SK-N-SH (cell line): ENCODE data around the gene USH1C. TPM values are rescaled to one million over a fixed set of nuclear protein-coding genes. Genes with fewer than 3 reads are reported as not detected.

Experiments
- CTCF ChIA-PET: fragments of 300-600, 350-600 bp; formaldehyde crosslinking; extraction: SDS; loops from one replicate; lab custom pipeline; 2021; lab: Yijun Ruan, JAX
- POLR2A ChIA-PET: fragments of 350-600 bp; sonication (Branson Sonifier 250); formaldehyde crosslinking; extraction: SDS; loops from one replicate; lab custom pipeline; 2020; ENCODE audit warnings: antibody characterized with exemption, inconsistent platforms; lab: Yijun Ruan, JAX
- DNase-seq: peaks from one replicate; pipeline ENCODE4 v3.0.0; 2012
- H2AFZ ChIP-seq: fragments of 200-600 bp; sonication (generic); 2 replicates; pipeline ENCODE4 v1.8.1; 2016; ENCODE audit warnings: antibody characterized with exemption, mild to moderate bottlenecking, low read depth
- H3F3A ChIP-seq: fragments of 200-600 bp; sonication (generic); replicated peaks from 2 replicates; pipeline ENCODE3; 2016; ENCODE audit warnings: antibody characterized with exemption, mild to moderate bottlenecking; ENCODE audit not compliant: insufficient read depth
- H3K27ac ChIP-seq, 2 experiments: fragments of 200-500 bp in 1 of 2; fragments of 200-600 bp in 1 of 2; sonication (Bioruptor generic) in 1 of 2; sonication (generic), shearing (Covaris generic) in 1 of 2; 2 replicates each; pipeline versions ENCODE4 v1.5.1 to v1.6.1; 2014 to 2016; ENCODE audit warnings: low read depth in 2 of 2, inconsistent platforms in 1 of 2, low read length in 1 of 2, mild to moderate bottlenecking in 1 of 2, mixed read lengths in 1 of 2
- H3K27me3 ChIP-seq: fragments of 200-600 bp; sonication (generic), shearing (Covaris generic); 2 replicates; pipeline ENCODE4 v1.6.1; 2016; ENCODE audit warnings: mixed run types; ENCODE audit not compliant: insufficient read depth
- H3K36me3 ChIP-seq, 2 experiments: fragments of 200-500 bp in 1 of 2; fragments of 200-600 bp in 1 of 2; sonication (Bioruptor generic) in 1 of 2; sonication (generic) in 1 of 2; replicated peaks in 1 of 2; 2 replicates each; pipeline versions ENCODE3 to v1.5.1; 2014 to 2016; ENCODE audit warnings: low read length in 1 of 2, mild to moderate bottlenecking in 1 of 2; ENCODE audit not compliant: insufficient read depth in 2 of 2, control insufficient read depth in 1 of 2
- H3K4me1 ChIP-seq, 2 experiments: fragments of 200-500 bp in 1 of 2; fragments of 200-600 bp in 1 of 2; sonication (Bioruptor generic) in 1 of 2; sonication (generic), shearing (Covaris generic) in 1 of 2; 2 replicates each; pipeline versions ENCODE4 v1.5.1 to v1.6.1; 2014 to 2016; ENCODE audit warnings: low read depth in 1 of 2, low read length in 1 of 2, mixed run types in 1 of 2; ENCODE audit not compliant: insufficient read depth in 2 of 2, control insufficient read depth in 1 of 2
- H3K4me2 ChIP-seq: fragments of 200-600 bp; sonication (generic), shearing (Covaris generic); 2 replicates; pipeline ENCODE4 v1.6.1; 2017; ENCODE audit warnings: mixed run types
- H3K4me3 ChIP-seq, 2 experiments: fragments of 200-500 bp in 1 of 2; fragments of 200-600 bp in 1 of 2; sonication (Bioruptor generic) in 1 of 2; sonication (generic), shearing (Covaris generic) in 1 of 2; 2 replicates each; pipeline versions ENCODE4 v1.5.1 to v1.8.1; 2014 to 2016; ENCODE audit warnings: low read depth in 2 of 2, inconsistent platforms in 1 of 2, low read length in 1 of 2, mild to moderate bottlenecking in 1 of 2, mixed read lengths in 1 of 2, moderate library complexity in 1 of 2
- H3K79me2 ChIP-seq: fragments of 200-600 bp; sonication (generic); 2 replicates; pipeline ENCODE4 v1.8.1; 2017; ENCODE audit warnings: mild to moderate bottlenecking; ENCODE audit not compliant: insufficient read depth
- H3K9ac ChIP-seq: fragments of 200-600 bp; sonication (generic); 2 replicates; pipeline ENCODE4 v1.6.1; 2017; ENCODE audit warnings: mixed run types
- H3K9me2 ChIP-seq: fragments of 200-600 bp; sonication (generic); 2 replicates; pipeline ENCODE4 v1.6.1; 2017; ENCODE audit warnings: mixed run types
- H3K9me3 ChIP-seq: fragments of 200-600 bp; sonication (generic); 2 replicates; pipeline ENCODE4 v1.6.1; 2017; ENCODE audit warnings: mixed run types, mild to moderate bottlenecking, moderate library complexity
- H4K20me1 ChIP-seq: fragments of 200-600 bp; sonication (generic); 2 replicates; pipeline ENCODE4 v1.6.1; 2017; ENCODE audit warnings: mild to moderate bottlenecking, mixed run types; ENCODE audit not compliant: insufficient read depth
- CHD2 ChIP-seq: fragments of 150-350 bp; IDR thresholded peaks from 2 replicates; pipeline ENCODE4 v1.6.1; 2018; ENCODE audit warnings: low read length; ENCODE audit not compliant: partially characterized antibody
- EP300 ChIP-seq, 2 experiments: IDR thresholded peaks; 2 replicates each; pipeline versions ENCODE4 v1.4.0 to v1.6.1; 2012; ENCODE audit warnings: borderline replicate concordance in 1 of 2, low read depth in 1 of 2, low read length in 1 of 2
- FOSL2 ChIP-seq: IDR thresholded peaks from 2 replicates; pipeline ENCODE4 v1.4.0; 2012; ENCODE audit warnings: low read depth, mild to moderate bottlenecking, moderate library complexity, borderline replicate concordance
- FOXJ3 ChIP-seq: sonication (generic); formaldehyde crosslinking; IDR thresholded peaks from 2 replicates; pipeline ENCODE4 v1.5.1; 2020; ENCODE audit warnings: mild to moderate bottlenecking, missing genetic modification reagents
- GABPA ChIP-seq: IDR thresholded peaks from 2 replicates; pipeline ENCODE4 v1.4.0; 2012; ENCODE audit warnings: low read depth, mild to moderate bottlenecking
- GATA2 ChIP-seq: sonication (generic); formaldehyde crosslinking; IDR thresholded peaks from 2 replicates; pipeline ENCODE4 v1.5.0; 2020; ENCODE audit warnings: mild to moderate bottlenecking, missing genetic modification reagents
- MXI1 ChIP-seq: IDR thresholded peaks from 2 replicates; pipeline ENCODE4 v1.6.1; 2012; ENCODE audit warnings: mild to moderate bottlenecking, low read depth, low read length, improper control_type of control experiment
- NFIC ChIP-seq: IDR thresholded peaks from 2 replicates; pipeline ENCODE4 v1.4.0; 2012; ENCODE audit warnings: borderline replicate concordance
- NRF1 ChIP-seq: IDR thresholded peaks from 2 replicates; pipeline ENCODE4 v1.6.1; 2012; ENCODE audit warnings: low read depth, mild to moderate bottlenecking, low read length
- POLR2AphosphoS5 ChIP-seq: IDR thresholded peaks from 2 replicates; pipeline ENCODE4 v1.6.1; 2012; ENCODE audit warnings: low read depth, low read length
- RAD21 ChIP-seq: IDR thresholded peaks from 2 replicates; pipeline ENCODE4 v1.6.1; 2012; ENCODE audit warnings: mild to moderate bottlenecking, low read length
- SIN3A ChIP-seq: IDR thresholded peaks from 2 replicates; pipeline ENCODE4 v1.6.1; 2012; ENCODE audit warnings: low read depth, mild to moderate bottlenecking, low read length, moderate library complexity, borderline replicate concordance
- SMC3 ChIP-seq: IDR thresholded peaks from 2 replicates; pipeline ENCODE4 v1.6.1; 2012; ENCODE audit warnings: low read depth, low read length, improper control_type of control experiment
- TAF1 ChIP-seq: IDR thresholded peaks from 2 replicates; pipeline ENCODE4 v1.6.1; 2012; ENCODE audit warnings: low read depth, mild to moderate bottlenecking, low read length, moderate library complexity, borderline replicate concordance
- YY1 ChIP-seq: IDR thresholded peaks from 2 replicates; pipeline ENCODE4 v1.4.0; 2012; ENCODE audit warnings: low read depth, mild to moderate bottlenecking
- WGBS: methylation state at CpG from one replicate; pipeline ENCODE4 v1.1.6; 2017; ENCODE audit warnings: low lambda C conversion rate; 5-methylcytosine and 5-hydroxymethylcytosine counted together
- polyA plus RNA-seq, 3 experiments: library from polyadenylated mRNA; depleted of rRNA; stranded (reverse); fragments of >200 nt; gene quantifications; 2 replicates each; pipeline ENCODE4 v1.2.3, GENCODE V29; 2012
- TF ChIP-seq, protein P1 (sequence below): fragments of 150-350 bp; IDR thresholded peaks from 2 replicates; pipeline ENCODE4 v1.6.1; 2017; ENCODE audit warnings: antibody characterized with exemption, low read length, low read depth, borderline replicate concordance
- TF ChIP-seq, protein P2 (sequence below): IDR thresholded peaks from 2 replicates; pipeline ENCODE4 v1.4.0; 2012; ENCODE audit warnings: low read depth, borderline replicate concordance
- TF ChIP-seq, protein P3 (sequence below): fragments of 150-350 bp; IDR thresholded peaks from 2 replicates; pipeline ENCODE4 v1.6.1; 2016; ENCODE audit warnings: mild to moderate bottlenecking, low read depth, low read length
- TF ChIP-seq, protein P4 (sequence below): fragments of 200-600 bp; sonication (generic); IDR thresholded peaks from 2 replicates; pipeline ENCODE4 v1.6.1; 2017; ENCODE audit warnings: antibody characterized with exemption, mild to moderate bottlenecking, moderate library complexity
- TF ChIP-seq, protein P5 (sequence below): IDR thresholded peaks from 2 replicates; pipeline ENCODE4 v1.4.0; 2012; ENCODE audit warnings: low read depth, borderline replicate concordance

USH1C gene
- polyA plus RNA-seq, 1 of the 3 experiments (the other 2 are of a cell fraction) = not detected

DNA sequence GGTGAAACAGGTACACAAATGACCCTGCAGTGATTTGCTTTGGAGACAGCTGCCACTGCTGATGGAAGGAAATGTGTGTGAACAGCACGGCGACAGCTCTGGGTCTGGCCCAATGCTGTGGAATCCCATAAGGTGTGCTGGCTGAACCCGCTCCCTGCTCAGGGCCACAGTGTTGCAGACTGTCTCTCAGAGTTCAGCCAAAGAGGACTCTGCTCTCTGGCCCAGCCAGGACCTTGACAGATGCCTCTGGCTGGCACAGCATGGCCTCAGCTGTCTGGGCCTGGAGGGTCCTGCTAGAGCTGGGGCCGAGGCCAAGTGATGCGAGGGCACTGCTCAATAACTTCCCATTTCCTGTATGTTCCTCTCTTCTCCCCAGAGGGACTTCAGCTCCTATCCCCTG, 62.3 kb downstream of the USH1C start:
- Histone ChIP-seq H4K20me1 (no peaks in the 10 kb centered on the region), H2AFZ (no peak overlapping the region), H3K27ac (no peak overlapping the region), H3F3A (no peaks in the 10 kb centered on the region), H3K36me3 (no peaks in the 10 kb centered on the region), H3K9ac (no peak overlapping the region), H3K9me2 (no peaks in the 10 kb centered on the region), H3K27me3 (peaks cover 9% of the 10 kb centered on the region; the same call in 1 of the 2 replicates), H3K4me2 (no peak overlapping the region), H3K9me3 (no peaks in the 10 kb centered on the region), H3K79me2 (no peaks in the 10 kb centered on the region), H3K4me1 (peaks cover 0 to 8% of the 10 kb centered on the region in 2 experiments; a peak in 1 of 4 replicates), H3K4me3 (no peak overlapping the region)
- WGBS = 58% methylated on average over 3 of the region's 5 CpGs
- TF ChIP-seq TAF1 (no peak), NRF1 (no peak), EP300 (IDR thresholded peaks at IDR 0.05; ENCODE audit: borderline replicate concordance in 1 of 2, low read depth in 1 of 2, low read length in 1 of 2) (no peak), RAD21 (no peak), FOSL2 (no peak), NFIC (no peak), GATA2 (CRISPR knock-in tag) (no peak), YY1 (no peak), CHD2 (no peak), POLR2AphosphoS5 (no peak), GABPA (no peak), FOXJ3 (CRISPR knock-in tag) (no peak), SIN3A (no peak), SMC3 (no peak), MXI1 (no peak)
- TF ChIP-seq, protein P1, sequence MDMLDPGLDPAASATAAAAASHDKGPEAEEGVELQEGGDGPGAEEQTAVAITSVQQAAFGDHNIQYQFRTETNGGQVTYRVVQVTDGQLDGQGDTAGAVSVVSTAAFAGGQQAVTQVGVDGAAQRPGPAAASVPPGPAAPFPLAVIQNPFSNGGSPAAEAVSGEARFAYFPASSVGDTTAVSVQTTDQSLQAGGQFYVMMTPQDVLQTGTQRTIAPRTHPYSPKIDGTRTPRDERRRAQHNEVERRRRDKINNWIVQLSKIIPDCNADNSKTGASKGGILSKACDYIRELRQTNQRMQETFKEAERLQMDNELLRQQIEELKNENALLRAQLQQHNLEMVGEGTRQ = no peak
- TF ChIP-seq, protein P2, sequence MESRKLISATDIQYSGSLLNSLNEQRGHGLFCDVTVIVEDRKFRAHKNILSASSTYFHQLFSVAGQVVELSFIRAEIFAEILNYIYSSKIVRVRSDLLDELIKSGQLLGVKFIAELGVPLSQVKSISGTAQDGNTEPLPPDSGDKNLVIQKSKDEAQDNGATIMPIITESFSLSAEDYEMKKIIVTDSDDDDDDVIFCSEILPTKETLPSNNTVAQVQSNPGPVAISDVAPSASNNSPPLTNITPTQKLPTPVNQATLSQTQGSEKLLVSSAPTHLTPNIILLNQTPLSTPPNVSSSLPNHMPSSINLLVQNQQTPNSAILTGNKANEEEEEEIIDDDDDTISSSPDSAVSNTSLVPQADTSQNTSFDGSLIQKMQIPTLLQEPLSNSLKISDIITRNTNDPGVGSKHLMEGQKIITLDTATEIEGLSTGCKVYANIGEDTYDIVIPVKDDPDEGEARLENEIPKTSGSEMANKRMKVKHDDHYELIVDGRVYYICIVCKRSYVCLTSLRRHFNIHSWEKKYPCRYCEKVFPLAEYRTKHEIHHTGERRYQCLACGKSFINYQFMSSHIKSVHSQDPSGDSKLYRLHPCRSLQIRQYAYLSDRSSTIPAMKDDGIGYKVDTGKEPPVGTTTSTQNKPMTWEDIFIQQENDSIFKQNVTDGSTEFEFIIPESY = no peak
- TF ChIP-seq, protein P3, sequence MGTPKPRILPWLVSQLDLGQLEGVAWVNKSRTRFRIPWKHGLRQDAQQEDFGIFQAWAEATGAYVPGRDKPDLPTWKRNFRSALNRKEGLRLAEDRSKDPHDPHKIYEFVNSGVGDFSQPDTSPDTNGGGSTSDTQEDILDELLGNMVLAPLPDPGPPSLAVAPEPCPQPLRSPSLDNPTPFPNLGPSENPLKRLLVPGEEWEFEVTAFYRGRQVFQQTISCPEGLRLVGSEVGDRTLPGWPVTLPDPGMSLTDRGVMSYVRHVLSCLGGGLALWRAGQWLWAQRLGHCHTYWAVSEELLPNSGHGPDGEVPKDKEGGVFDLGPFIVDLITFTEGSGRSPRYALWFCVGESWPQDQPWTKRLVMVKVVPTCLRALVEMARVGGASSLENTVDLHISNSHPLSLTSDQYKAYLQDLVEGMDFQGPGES = no peak
- TF ChIP-seq, protein P4, sequence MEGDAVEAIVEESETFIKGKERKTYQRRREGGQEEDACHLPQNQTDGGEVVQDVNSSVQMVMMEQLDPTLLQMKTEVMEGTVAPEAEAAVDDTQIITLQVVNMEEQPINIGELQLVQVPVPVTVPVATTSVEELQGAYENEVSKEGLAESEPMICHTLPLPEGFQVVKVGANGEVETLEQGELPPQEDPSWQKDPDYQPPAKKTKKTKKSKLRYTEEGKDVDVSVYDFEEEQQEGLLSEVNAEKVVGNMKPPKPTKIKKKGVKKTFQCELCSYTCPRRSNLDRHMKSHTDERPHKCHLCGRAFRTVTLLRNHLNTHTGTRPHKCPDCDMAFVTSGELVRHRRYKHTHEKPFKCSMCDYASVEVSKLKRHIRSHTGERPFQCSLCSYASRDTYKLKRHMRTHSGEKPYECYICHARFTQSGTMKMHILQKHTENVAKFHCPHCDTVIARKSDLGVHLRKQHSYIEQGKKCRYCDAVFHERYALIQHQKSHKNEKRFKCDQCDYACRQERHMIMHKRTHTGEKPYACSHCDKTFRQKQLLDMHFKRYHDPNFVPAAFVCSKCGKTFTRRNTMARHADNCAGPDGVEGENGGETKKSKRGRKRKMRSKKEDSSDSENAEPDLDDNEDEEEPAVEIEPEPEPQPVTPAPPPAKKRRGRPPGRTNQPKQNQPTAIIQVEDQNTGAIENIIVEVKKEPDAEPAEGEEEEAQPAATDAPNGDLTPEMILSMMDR = no peak
- TF ChIP-seq, protein P5, sequence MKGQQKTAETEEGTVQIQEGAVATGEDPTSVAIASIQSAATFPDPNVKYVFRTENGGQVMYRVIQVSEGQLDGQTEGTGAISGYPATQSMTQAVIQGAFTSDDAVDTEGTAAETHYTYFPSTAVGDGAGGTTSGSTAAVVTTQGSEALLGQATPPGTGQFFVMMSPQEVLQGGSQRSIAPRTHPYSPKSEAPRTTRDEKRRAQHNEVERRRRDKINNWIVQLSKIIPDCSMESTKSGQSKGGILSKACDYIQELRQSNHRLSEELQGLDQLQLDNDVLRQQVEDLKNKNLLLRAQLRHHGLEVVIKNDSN = no peak
- DNase-seq = no peak
- ChIA-PET CTCF (interaction anchor here (0.8 to 2.2 kb wide), 8 partner anchors 9 to 250 kb away, joined by 3 to 8 read pairs (median 3); partner anchors contain the start of gene KCNJ11), POLR2A (no interaction called here)
